HL-60 (cell line): ENCODE results near the gene NEK10.

Experiments used
- DNase-seq, 2 experiments: peaks; one replicate each; pipeline ENCODE4 v3.0.0-alpha.2; 2010 to 2020; ENCODE audit warnings: low read depth in 1 of 2, low spot score in 1 of 2
- H3K27ac ChIP-seq: fragments of 250-450 bp; sonication (Bioruptor Pico); replicated peaks from 2 replicates; pipeline ENCODE4 v1.5.1; 2020; ENCODE audit warnings: mild to moderate bottlenecking, moderate library complexity
- H3K27me3 ChIP-seq: fragments of 250-450 bp; sonication (Bioruptor Pico); 2 replicates; pipeline ENCODE4 v1.5.1; 2021; ENCODE audit warnings: mild to moderate bottlenecking, moderate library complexity; ENCODE audit not compliant: insufficient read depth, poor library complexity, severe bottlenecking
- H3K4me3 ChIP-seq: replicated peaks from 2 replicates; pipeline ENCODE4 v1.5.1; 2011; ENCODE audit warnings: mild to moderate bottlenecking, control low read depth, low read length; ENCODE audit not compliant: insufficient read depth
- GABPA ChIP-seq: IDR thresholded peaks from 2 replicates; pipeline ENCODE4 v1.6.1; 2012; ENCODE audit warnings: low read depth
- POLR2AphosphoS5 ChIP-seq: IDR thresholded peaks from 2 replicates; pipeline ENCODE4 v1.6.1; 2012; ENCODE audit warnings: low read depth
- SPI1 ChIP-seq: IDR thresholded peaks from 2 replicates; pipeline ENCODE4 v1.6.1; 2012; ENCODE audit warnings: low read depth, mild to moderate bottlenecking, borderline replicate concordance
- TF ChIP-seq, protein P1 (sequence below): IDR thresholded peaks from 2 replicates; pipeline ENCODE4 v1.6.1; 2012; ENCODE audit warnings: low read depth; ENCODE audit not compliant: insufficient replicate concordance
- TF ChIP-seq, protein P2 (sequence below): IDR thresholded peaks from one replicate; pipeline ENCODE4 v1.5.1; 2011; ENCODE audit warnings: low read length, control low read depth, inconsistent platforms; ENCODE audit not compliant: insufficient read depth

The NEK10 gene

DNA sequence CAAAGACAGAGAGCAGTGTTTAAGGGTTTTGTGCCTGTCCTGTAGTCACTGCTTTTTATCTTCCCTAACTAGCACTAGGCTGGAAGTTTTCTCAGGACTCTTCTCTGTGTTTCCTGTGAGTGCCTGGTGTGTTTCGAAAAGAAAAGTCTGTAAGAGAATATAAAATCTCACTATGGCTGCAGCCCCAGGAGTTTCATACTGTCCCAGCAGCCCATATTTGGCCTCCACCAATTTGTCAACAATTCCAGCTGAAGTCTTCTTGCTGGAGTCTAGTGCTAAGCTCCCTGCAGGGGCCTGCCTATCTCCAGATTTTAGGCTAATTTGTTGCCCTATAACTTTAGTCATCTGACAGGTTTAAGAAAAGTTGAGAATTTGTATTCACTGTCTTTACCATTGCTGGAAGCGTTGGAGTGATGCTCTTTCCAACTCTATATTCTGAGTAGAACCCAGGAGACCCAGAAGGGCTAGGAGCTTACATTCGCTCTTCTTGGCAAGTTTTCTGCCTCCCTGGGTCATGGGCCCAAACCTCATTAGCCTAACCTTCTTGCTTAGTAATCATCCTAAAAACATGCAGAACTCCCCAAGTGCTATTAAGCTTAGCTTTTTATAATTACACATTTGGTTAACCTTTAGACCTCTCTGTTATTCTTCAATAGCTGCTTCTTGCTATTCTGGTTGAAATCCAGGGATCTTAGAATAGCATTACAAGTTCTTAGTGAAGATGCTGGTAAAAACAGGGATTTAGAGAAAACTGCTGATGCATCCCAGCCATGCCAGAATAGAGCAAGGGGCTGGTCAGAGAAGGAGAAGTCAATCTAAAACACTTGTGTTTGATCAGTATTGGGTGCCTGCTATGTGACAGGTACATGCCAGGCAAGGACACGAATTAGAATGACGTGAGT is 283.1 kb downstream of the NEK10 start:
- no peak for DNase-seq
- TF ChIP-seq, protein P1, sequence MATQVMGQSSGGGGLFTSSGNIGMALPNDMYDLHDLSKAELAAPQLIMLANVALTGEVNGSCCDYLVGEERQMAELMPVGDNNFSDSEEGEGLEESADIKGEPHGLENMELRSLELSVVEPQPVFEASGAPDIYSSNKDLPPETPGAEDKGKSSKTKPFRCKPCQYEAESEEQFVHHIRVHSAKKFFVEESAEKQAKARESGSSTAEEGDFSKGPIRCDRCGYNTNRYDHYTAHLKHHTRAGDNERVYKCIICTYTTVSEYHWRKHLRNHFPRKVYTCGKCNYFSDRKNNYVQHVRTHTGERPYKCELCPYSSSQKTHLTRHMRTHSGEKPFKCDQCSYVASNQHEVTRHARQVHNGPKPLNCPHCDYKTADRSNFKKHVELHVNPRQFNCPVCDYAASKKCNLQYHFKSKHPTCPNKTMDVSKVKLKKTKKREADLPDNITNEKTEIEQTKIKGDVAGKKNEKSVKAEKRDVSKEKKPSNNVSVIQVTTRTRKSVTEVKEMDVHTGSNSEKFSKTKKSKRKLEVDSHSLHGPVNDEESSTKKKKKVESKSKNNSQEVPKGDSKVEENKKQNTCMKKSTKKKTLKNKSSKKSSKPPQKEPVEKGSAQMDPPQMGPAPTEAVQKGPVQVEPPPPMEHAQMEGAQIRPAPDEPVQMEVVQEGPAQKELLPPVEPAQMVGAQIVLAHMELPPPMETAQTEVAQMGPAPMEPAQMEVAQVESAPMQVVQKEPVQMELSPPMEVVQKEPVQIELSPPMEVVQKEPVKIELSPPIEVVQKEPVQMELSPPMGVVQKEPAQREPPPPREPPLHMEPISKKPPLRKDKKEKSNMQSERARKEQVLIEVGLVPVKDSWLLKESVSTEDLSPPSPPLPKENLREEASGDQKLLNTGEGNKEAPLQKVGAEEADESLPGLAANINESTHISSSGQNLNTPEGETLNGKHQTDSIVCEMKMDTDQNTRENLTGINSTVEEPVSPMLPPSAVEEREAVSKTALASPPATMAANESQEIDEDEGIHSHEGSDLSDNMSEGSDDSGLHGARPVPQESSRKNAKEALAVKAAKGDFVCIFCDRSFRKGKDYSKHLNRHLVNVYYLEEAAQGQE: no peak
- no peak for TF ChIP-seq SPI1
- TF ChIP-seq GABPA: no peak
- TF ChIP-seq, protein P2, sequence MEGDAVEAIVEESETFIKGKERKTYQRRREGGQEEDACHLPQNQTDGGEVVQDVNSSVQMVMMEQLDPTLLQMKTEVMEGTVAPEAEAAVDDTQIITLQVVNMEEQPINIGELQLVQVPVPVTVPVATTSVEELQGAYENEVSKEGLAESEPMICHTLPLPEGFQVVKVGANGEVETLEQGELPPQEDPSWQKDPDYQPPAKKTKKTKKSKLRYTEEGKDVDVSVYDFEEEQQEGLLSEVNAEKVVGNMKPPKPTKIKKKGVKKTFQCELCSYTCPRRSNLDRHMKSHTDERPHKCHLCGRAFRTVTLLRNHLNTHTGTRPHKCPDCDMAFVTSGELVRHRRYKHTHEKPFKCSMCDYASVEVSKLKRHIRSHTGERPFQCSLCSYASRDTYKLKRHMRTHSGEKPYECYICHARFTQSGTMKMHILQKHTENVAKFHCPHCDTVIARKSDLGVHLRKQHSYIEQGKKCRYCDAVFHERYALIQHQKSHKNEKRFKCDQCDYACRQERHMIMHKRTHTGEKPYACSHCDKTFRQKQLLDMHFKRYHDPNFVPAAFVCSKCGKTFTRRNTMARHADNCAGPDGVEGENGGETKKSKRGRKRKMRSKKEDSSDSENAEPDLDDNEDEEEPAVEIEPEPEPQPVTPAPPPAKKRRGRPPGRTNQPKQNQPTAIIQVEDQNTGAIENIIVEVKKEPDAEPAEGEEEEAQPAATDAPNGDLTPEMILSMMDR: no peak
- TF ChIP-seq POLR2AphosphoS5: no peak
- Histone ChIP-seq H3K27me3 (peaks cover 2% of the 10 kb centered on the region), H3K4me3 (no peak overlapping the region), H3K27ac (no peak overlapping the region)

DNA sequence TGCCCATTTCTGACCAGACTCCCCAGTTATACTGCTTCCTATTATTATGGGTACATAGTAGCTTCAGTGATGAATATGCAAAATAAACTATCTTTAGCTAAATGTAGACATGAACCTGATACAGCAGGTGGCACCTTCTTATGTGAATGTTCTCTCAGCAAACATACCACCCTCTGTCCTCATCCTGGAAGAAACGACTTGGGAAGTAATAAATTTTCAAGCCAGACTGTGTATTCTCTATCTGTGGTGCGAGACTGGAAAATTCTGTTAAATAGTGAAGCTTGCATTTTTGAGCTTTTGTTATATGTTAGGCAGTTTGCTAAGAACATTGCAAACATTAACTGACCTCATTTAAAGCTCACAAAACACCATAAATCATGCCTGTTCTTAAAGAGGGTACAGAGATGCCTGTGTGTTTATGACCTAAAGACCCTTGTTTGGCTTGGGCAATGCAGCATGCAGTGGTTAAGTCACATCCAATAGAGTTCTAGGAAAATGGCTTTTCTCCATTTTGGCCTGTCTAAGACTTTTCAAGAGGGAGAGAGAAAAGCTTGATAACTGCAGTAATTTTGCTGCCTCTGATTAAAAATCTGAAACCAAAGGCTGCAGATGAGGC is 287.1 kb downstream of the NEK10 start:
- Histone ChIP-seq H3K27me3 (no peaks in the 10 kb centered on the region), H3K27ac (no peak overlapping the region), H3K4me3 (no peak overlapping the region)
- TF ChIP-seq POLR2AphosphoS5: no peak
- no peak for TF ChIP-seq SPI1
- TF ChIP-seq, protein P1: no peak
- no peak for TF ChIP-seq GABPA
- TF ChIP-seq, protein P2: no peak
- no peak for DNase-seq

DNA sequence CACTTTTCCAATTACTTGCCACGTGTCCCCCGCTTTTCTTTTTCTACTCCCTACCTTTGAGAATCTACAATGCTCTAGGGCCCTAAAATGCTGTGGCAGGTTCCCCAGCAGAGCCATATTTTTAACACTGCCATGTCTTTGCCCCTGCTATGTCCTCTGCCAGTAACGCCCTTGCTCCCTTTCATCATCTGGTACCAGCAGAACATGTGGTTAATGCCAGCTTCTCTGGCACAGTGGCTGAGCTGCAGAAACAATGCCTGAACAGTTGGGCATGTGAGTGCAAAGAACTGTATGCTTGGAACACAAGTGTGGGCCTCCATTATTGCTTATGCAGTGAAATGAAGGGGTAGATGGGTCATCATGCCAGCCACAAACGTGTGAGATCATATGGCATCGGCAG is 287.6 kb downstream of the NEK10 start:
- DNase-seq: no peak
- no peak overlapping the region for H3K4me3 ChIP-seq
- H3K27me3 ChIP-seq: no peaks in the 10 kb centered on the region
- TF ChIP-seq, protein P1: no peak
- TF ChIP-seq GABPA (no peak), POLR2AphosphoS5 (no peak), SPI1 (no peak)
- TF ChIP-seq, protein P2: no peak
- H3K27ac ChIP-seq: no peak overlapping the region
